Chondrocyte (in vitro differentiated cells): ENCODE data around the gene TFAP2E. TPM values are rescaled to one million over a fixed set of nuclear protein-coding genes. Genes with fewer than 3 reads are reported as not detected.

ENCODE experiments used
- DNase-seq: peaks from one replicate; pipeline ENCODE4 v3.0.0; 2021; ENCODE audit warnings: mixed read lengths, low spot score
- H3K27ac Mint-ChIP-seq: one replicate; pipeline ENCODE4 v1.8.0; 2021; ENCODE audit warnings: mild to moderate bottlenecking, moderate library complexity, mixed read lengths; ENCODE audit not compliant: unreplicated experiment
- H3K27me3 Mint-ChIP-seq: 2 replicates; pipeline ENCODE4 v1.8.0; 2021; ENCODE audit warnings: low read depth, mixed read lengths
- H3K36me3 Mint-ChIP-seq: 2 replicates; pipeline ENCODE4 v1.8.0; 2021; ENCODE audit warnings: low read depth, mixed read lengths
- H3K4me1 Mint-ChIP-seq: 2 replicates; pipeline ENCODE4 v1.8.0; 2021; ENCODE audit warnings: low read depth, mild to moderate bottlenecking, mixed read lengths
- H3K4me3 Mint-ChIP-seq: one replicate; pipeline ENCODE4 v1.8.0; 2021; ENCODE audit warnings: mild to moderate bottlenecking, moderate library complexity, mixed read lengths; ENCODE audit not compliant: unreplicated experiment
- H3K9me3 Mint-ChIP-seq: 2 replicates; pipeline ENCODE4 v1.8.0; 2021; ENCODE audit warnings: low read depth, mixed read lengths
- CTCF ChIP-seq: fragments of 200-600 bp; sonication (generic); IDR thresholded peaks from 2 replicates; pipeline ENCODE4 v1.5.0; 2021; ENCODE audit warnings: antibody characterized with exemption, mild to moderate bottlenecking, moderate library complexity
- total RNA-seq: library from RNA; stranded (reverse); gene quantifications from 3 replicates; pipeline ENCODE4 v1.2.1, GENCODE V29; 2021

Gene TFAP2E
- total RNA-seq, 1 donor from 2014 or later, result 0.97 TPM

- Mint-ChIP-seq H3K4me1 (no peaks in the 10 kb centered on the region), H3K27ac (no peak overlapping the region), H3K4me3 (no peak overlapping the region), H3K27me3 (no peaks in the 10 kb centered on the region), H3K9me3 (no peaks in the 10 kb centered on the region), H3K36me3 (peaks cover 3% of the 10 kb centered on the region)
- TF ChIP-seq CTCF, result no peak
- DNase-seq, result no peak
These were observed 20.1 kb downstream of the TFAP2E start for GRCh38 chr1:35592991-35593769.

- H3K4me1 Mint-ChIP-seq, result no peaks in the 10 kb centered on the region
- H3K27me3 Mint-ChIP-seq, result no peaks in the 10 kb centered on the region
- H3K27ac Mint-ChIP-seq, result no peak overlapping the region
- no peak for TF ChIP-seq CTCF
- no peaks in the 10 kb centered on the region for H3K9me3 Mint-ChIP-seq
- H3K36me3 Mint-ChIP-seq, result peaks cover 5% of the 10 kb centered on the region
- DNase-seq, result no peak
- no peak overlapping the region for H3K4me3 Mint-ChIP-seq
These were observed 21.1 kb downstream of the TFAP2E start for GRCh38 chr1:35594005-35594760.

GRCh38 chr1:35595684-35596083, 22.6 kb downstream of the TFAP2E start:
- TF ChIP-seq CTCF, result no peak
- Mint-ChIP-seq H3K36me3 (peaks cover 9% of the 10 kb centered on the region), H3K4me1 (no peaks in the 10 kb centered on the region), H3K9me3 (no peaks in the 10 kb centered on the region), H3K27me3 (no peaks in the 10 kb centered on the region), H3K27ac (no peak overlapping the region), H3K4me3 (no peak overlapping the region)
- no peak for DNase-seq

GRCh38 chr1:35597870-35598269, 24.8 kb downstream of the TFAP2E start:
- H3K36me3 Mint-ChIP-seq, result peaks cover 14% of the 10 kb centered on the region

More at GRCh38 chr1:35597870-35598269, 24.8 kb downstream of the TFAP2E start:
- DNase-seq, result no peak
- Mint-ChIP-seq H3K9me3 (no peaks in the 10 kb centered on the region), H3K4me3 (no peak overlapping the region), H3K4me1 (no peaks in the 10 kb centered on the region), H3K27ac (no peak overlapping the region), H3K27me3 (no peaks in the 10 kb centered on the region)
- TF ChIP-seq CTCF, result no peak
